SK-N-MC (cell line): Measurements from ENCODE around the gene HSPA2.

Source experiments
- EZH2 ChIP-seq: fragments of 200-600 bp; sonication (generic); IDR thresholded peaks from one replicate; pipeline ENCODE4 v1.6.1; 2017; ENCODE audit warnings: antibody characterized with exemption
- FOXP2 ChIP-seq: optimal IDR thresholded peaks from 2 replicates; pipeline ENCODE3; 2011; ENCODE audit warnings: mild to moderate bottlenecking, moderate library complexity; ENCODE audit not compliant: insufficient read depth; ENCODE audit errors: extremely low read length, control extremely low read depth
- POLR2AphosphoS5 ChIP-seq: IDR thresholded peaks from 2 replicates; pipeline ENCODE4 v1.6.1; 2012; ENCODE audit warnings: mild to moderate bottlenecking, low read depth, low read length, borderline replicate concordance

DNA sequence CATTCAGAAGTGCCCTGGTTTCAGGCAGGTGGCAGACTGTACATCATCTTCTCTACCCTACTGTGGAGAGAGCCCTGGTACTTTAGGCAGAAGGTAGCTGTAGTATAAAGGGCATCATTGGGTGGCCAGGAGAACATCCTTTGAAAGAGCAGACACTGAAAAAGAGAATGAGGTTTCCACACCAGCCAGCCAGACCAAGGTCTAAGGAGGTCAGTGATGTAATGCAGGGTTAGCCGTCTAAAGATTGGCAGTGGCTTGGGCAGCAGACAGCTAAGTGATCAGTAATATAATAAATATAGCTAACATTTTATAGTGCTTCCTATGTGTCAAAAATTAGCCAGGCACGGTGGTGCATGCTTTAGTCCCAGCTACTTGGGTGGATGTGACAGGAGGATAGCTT, 48.9 kb upstream of the HSPA2 start:
- TF ChIP-seq EZH2 (no peak), POLR2AphosphoS5 (no peak), FOXP2 (no peak)
